HG03280 (cell line): ENCODE results near the gene BRD8.

ENCODE experiments used
- ATAC-seq: cut with Tn5 transposase; IDR thresholded peaks from one replicate; pipeline ENCODE4 v1.9.1; 2021; ENCODE audit warnings: mild to moderate bottlenecking, moderate library complexity; ENCODE audit not compliant: unreplicated experiment

The BRD8 gene

GRCh38 chr5:138105709-138106108 is 72.7 kb downstream of the BRD8 start:
- no peak for ATAC-seq

- no peak for ATAC-seq
These were observed 75.2 kb downstream of the BRD8 start for GRCh38 chr5:138103319-138103637.

- no peak for ATAC-seq
These were observed 75.7 kb downstream of the BRD8 start for GRCh38 chr5:138102454-138103318.

- ATAC-seq, result no peak
These were observed 81.2 kb downstream of the BRD8 start for GRCh38 chr5:138096997-138097828.

- no peak for ATAC-seq
These were observed 82.1 kb downstream of the BRD8 start for GRCh38 chr5:138096363-138096762.

- ATAC-seq, result no peak
These were observed 83.1 kb downstream of the BRD8 start for GRCh38 chr5:138095100-138095907.

GRCh38 chr5:138093036-138093435 is 85.4 kb downstream of the BRD8 start:
- ATAC-seq, result no peak

- ATAC-seq, result no peak
These were observed 86.1 kb downstream of the BRD8 start for GRCh38 chr5:138092301-138092700.

- no peak for ATAC-seq
These were observed 86.7 kb downstream of the BRD8 start for GRCh38 chr5:138091685-138092084.
